ENCODE measurements around the gene JMY.

JMY gene

DNA sequence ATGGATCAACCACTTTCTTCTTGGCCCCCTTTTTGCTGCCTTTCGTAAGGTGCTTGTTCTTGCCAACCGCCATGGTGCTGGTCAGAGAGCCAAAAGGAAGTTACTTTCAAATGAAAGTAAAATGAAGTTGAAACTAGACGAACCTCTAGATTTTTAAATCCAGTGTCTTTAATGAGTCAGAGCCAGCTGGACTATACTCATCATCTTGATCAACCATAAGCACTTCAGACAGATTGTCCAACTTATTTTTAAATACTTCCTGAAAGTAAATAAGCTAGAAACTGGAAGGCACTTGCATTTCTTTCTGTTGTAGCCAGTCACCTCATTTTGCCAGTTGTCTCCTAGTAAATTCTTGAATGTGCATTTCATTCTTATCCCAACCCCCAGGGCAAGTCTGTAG lies 48.9 kb downstream of the JMY start:
- no peaks in the 10 kb centered on the region for H3K9me3 ChIP-seq (ENCODE audit: severe bottlenecking)
- no peak for ATAC-seq (ENCODE audit: low read depth)
- TF ChIP-seq CTCF (IDR thresholded peaks at IDR 0.05; ENCODE audit: poor library complexity, severe bottlenecking): no peak
- no peak overlapping the region for H3K27ac ChIP-seq (ENCODE audit: poor library complexity, severe bottlenecking)
- no peaks in the 10 kb centered on the region; the same call in 1 of the 2 replicates for H3K36me3 ChIP-seq (ENCODE audit: low read depth)
- no peaks in the 10 kb centered on the region for H3K4me1 ChIP-seq (ENCODE audit: insufficient read depth, poor library complexity, severe bottlenecking)
- no peak overlapping the region for H3K4me3 ChIP-seq (ENCODE audit: severe bottlenecking)
- no peaks in the 10 kb centered on the region for H3K27me3 ChIP-seq (ENCODE audit: insufficient read depth, poor library complexity, severe bottlenecking)
- DNase-seq (ENCODE audit: low spot score): no peak

GRCh38 chr5:79285285-79285684 lies 49.4 kb downstream of the JMY start:
- no peaks in the 10 kb centered on the region for H3K27me3 ChIP-seq (ENCODE audit: insufficient read depth, poor library complexity, severe bottlenecking)
- no peak for TF ChIP-seq CTCF (IDR thresholded peaks at IDR 0.05; ENCODE audit: poor library complexity, severe bottlenecking)
- ATAC-seq (ENCODE audit: low read depth) (no peak), DNase-seq (ENCODE audit: low spot score) (no peak)
- H3K27ac ChIP-seq (ENCODE audit: poor library complexity, severe bottlenecking): no peak overlapping the region
- H3K4me3 ChIP-seq (ENCODE audit: severe bottlenecking): no peak overlapping the region
- peaks cover 4% of the 10 kb centered on the region for H3K36me3 ChIP-seq (ENCODE audit: low read depth)
- H3K4me1 ChIP-seq (ENCODE audit: insufficient read depth, poor library complexity, severe bottlenecking): no peaks in the 10 kb centered on the region
- H3K9me3 ChIP-seq (ENCODE audit: severe bottlenecking): no peaks in the 10 kb centered on the region

DNA sequence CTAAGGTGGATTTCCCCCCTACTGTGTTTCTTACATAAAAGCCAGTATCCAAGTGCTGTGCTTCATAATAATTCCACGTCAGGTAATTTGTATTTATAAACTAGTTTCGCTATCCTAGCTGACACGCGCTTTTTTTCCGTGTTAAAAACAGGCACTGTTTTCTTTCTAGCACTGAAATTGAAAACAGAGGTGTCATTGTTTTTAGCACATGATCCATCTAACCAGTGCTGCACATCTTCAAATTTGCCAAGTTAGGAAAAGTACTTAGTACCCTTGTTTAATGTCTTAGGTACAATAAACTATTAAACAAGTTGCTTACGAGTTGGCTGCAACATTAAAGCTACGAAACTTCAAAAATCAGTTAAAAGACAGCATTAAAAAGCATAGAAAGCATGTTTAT lies 49.9 kb downstream of the JMY start:
- TF ChIP-seq CTCF (IDR thresholded peaks at IDR 0.05; ENCODE audit: poor library complexity, severe bottlenecking): no peak
- H3K27ac ChIP-seq (ENCODE audit: poor library complexity, severe bottlenecking): no peak overlapping the region
- H3K27me3 ChIP-seq (ENCODE audit: insufficient read depth, poor library complexity, severe bottlenecking): no peaks in the 10 kb centered on the region
- H3K4me1 ChIP-seq (ENCODE audit: insufficient read depth, poor library complexity, severe bottlenecking): no peaks in the 10 kb centered on the region
- no peaks in the 10 kb centered on the region for H3K9me3 ChIP-seq (ENCODE audit: severe bottlenecking)
- peaks cover 9% of the 10 kb centered on the region for H3K36me3 ChIP-seq (ENCODE audit: low read depth)
- no peak overlapping the region for H3K4me3 ChIP-seq (ENCODE audit: severe bottlenecking)
- ATAC-seq (ENCODE audit: low read depth) (no peak), DNase-seq (ENCODE audit: low spot score) (no peak)

GRCh38 chr5:79287380-79287779 lies 51.4 kb downstream of the JMY start:
- H3K27ac ChIP-seq (ENCODE audit: poor library complexity, severe bottlenecking): no peak overlapping the region
- peaks cover 21% of the 10 kb centered on the region for H3K36me3 ChIP-seq (ENCODE audit: low read depth)
- H3K27me3 ChIP-seq (ENCODE audit: insufficient read depth, poor library complexity, severe bottlenecking): no peaks in the 10 kb centered on the region
- DNase-seq (ENCODE audit: low spot score) (no peak), ATAC-seq (ENCODE audit: low read depth) (no peak)
- H3K4me3 ChIP-seq (ENCODE audit: severe bottlenecking): no peak overlapping the region
- no peak for TF ChIP-seq CTCF (IDR thresholded peaks at IDR 0.05; ENCODE audit: poor library complexity, severe bottlenecking)
- H3K9me3 ChIP-seq (ENCODE audit: severe bottlenecking): no peaks in the 10 kb centered on the region
- no peaks in the 10 kb centered on the region for H3K4me1 ChIP-seq (ENCODE audit: insufficient read depth, poor library complexity, severe bottlenecking)

- Histone ChIP-seq H3K27ac (ENCODE audit: poor library complexity, severe bottlenecking) (no peak overlapping the region), H3K27me3 (ENCODE audit: insufficient read depth, poor library complexity, severe bottlenecking) (no peaks in the 10 kb centered on the region), H3K36me3 (ENCODE audit: low read depth) (peaks cover 21% of the 10 kb centered on the region), H3K4me1 (ENCODE audit: insufficient read depth, poor library complexity, severe bottlenecking) (no peaks in the 10 kb centered on the region), H3K9me3 (ENCODE audit: severe bottlenecking) (no peaks in the 10 kb centered on the region), H3K4me3 (ENCODE audit: severe bottlenecking) (no peak overlapping the region)
- no peak for DNase-seq (ENCODE audit: low spot score)
- no peak for TF ChIP-seq CTCF (IDR thresholded peaks at IDR 0.05; ENCODE audit: poor library complexity, severe bottlenecking)
- ATAC-seq (ENCODE audit: low read depth): no peak
Measured at GRCh38 chr5:79287907-79288306, 52.0 kb downstream of the JMY start.

Data from RWPE2 (cell line).